Measurements from ENCODE around the gene NIPA2.

Gene NIPA2

GRCh38 chr15:22874256-22874655 is 35.8 kb downstream of the NIPA2 start:
- DNase-seq (ENCODE audit: low read depth): no peak
- H3K4me3 ChIP-seq (ENCODE audit: control insufficient read depth, low read depth, low read length): no peak overlapping the region
- TF ChIP-seq CTCF (conservative IDR thresholded peaks at IDR 0.05; ENCODE audit: control insufficient read depth, insufficient read depth, low read depth, low read length): no peak

GRCh38 chr15:22874966-22875365 is 36.5 kb downstream of the NIPA2 start:
- no peak for TF ChIP-seq CTCF (conservative IDR thresholded peaks at IDR 0.05; ENCODE audit: control insufficient read depth, insufficient read depth, low read depth, low read length)
- DNase-seq (ENCODE audit: low read depth): no peak
- H3K4me3 ChIP-seq (ENCODE audit: control insufficient read depth, low read depth, low read length): no peak overlapping the region

- H3K4me3 ChIP-seq (ENCODE audit: control insufficient read depth, low read depth, low read length): no peak overlapping the region
- TF ChIP-seq CTCF (conservative IDR thresholded peaks at IDR 0.05; ENCODE audit: control insufficient read depth, insufficient read depth, low read depth, low read length): no peak
- DNase-seq (ENCODE audit: low read depth): no peak
Observed at GRCh38 chr15:22877117-22877516, 38.7 kb downstream of the NIPA2 start.

GRCh38 chr15:22877607-22878006 is 39.1 kb downstream of the NIPA2 start:
- no peak for DNase-seq (ENCODE audit: low read depth)
- H3K4me3 ChIP-seq (ENCODE audit: control insufficient read depth, low read depth, low read length): no peak overlapping the region
- TF ChIP-seq CTCF (conservative IDR thresholded peaks at IDR 0.05; ENCODE audit: control insufficient read depth, insufficient read depth, low read depth, low read length): no peak

GRCh38 chr15:22878103-22878502 is 39.6 kb downstream of the NIPA2 start:
- TF ChIP-seq CTCF (conservative IDR thresholded peaks at IDR 0.05; ENCODE audit: control insufficient read depth, insufficient read depth, low read depth, low read length): no peak
- H3K4me3 ChIP-seq (ENCODE audit: control insufficient read depth, low read depth, low read length): no peak overlapping the region
- DNase-seq (ENCODE audit: low read depth): peak; percentile 15

- DNase-seq (ENCODE audit: low read depth): no peak
- H3K4me3 ChIP-seq (ENCODE audit: control insufficient read depth, low read depth, low read length): no peak overlapping the region
- TF ChIP-seq CTCF (conservative IDR thresholded peaks at IDR 0.05; ENCODE audit: control insufficient read depth, insufficient read depth, low read depth, low read length): no peak
Observed at GRCh38 chr15:22880068-22880980, 41.9 kb downstream of the NIPA2 start.

All from fibroblast of mammary gland (primary cell).